Measurements from ENCODE around the gene STK31.
"Not testable (repeated sequence)": the region's sequence is repeated elsewhere in the genome, so short reads cannot be mapped to it uniquely, and the experiment has no call there.

Gene STK31

DNA sequence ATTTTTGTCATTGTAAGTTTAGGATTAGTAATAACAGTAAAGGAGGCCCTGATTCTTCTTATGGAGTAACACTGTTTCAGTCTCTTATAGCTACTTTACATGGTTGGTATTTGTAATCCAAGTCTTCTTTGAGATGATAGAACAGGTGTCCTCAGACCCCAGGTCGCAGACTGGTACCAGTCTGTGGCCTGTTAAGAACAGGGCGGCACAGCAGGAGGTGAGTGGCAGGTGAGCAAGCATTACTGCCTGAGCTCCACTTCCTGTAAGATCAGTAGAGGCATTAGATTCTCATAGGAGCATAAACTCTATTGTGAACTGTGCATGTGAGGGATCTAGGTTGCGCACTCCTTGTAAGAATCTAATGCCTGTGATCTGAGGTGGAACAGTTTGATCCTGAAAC lies 77.3 kb downstream of the STK31 start:
- no peak for DNase-seq (ENCODE audit: extremely low read depth in 1 of 2, low read depth in 1 of 2)

DNA sequence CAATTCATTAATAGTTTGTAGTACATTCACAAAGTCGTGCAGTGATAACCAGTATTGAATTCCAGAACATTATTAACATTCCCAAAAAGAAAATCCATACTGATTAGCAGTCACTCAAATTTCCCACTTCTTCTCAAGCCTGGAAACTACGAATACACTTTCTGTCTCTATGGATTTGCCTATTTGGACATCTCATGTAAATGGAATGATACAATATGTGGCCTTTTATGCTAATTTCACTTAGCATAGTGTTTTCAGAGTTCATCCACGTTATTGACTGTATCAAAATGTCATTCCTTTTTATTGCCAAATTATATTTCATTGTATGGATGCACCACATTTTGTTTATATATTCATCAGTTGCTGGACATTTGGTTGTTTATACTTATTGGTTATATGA lies 78.8 kb downstream of the STK31 start:
- DNase-seq (ENCODE audit: extremely low read depth in 1 of 2, low read depth in 1 of 2) = no peak

DNA sequence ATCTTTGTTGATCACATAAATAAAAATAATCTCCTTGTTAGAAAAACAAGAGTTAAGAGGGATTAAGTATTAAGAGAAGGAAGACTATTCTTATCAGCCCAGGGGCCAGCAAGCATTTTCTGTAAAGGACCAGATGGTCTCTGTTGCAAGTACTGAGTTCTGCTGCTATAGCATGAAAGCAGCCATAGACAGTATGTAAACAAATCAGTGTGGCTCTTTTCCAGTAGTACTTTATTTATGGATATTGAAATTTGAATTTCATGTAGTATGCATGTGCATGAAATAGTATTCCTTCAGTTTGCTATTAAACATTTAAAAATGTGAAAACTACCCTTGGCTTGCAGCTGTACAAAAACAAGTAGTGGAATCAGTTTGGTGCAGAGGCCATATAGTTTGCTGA lies 81.7 kb downstream of the STK31 start:
- DNase-seq (ENCODE audit: extremely low read depth in 1 of 2, low read depth in 1 of 2) = no peak

DNA sequence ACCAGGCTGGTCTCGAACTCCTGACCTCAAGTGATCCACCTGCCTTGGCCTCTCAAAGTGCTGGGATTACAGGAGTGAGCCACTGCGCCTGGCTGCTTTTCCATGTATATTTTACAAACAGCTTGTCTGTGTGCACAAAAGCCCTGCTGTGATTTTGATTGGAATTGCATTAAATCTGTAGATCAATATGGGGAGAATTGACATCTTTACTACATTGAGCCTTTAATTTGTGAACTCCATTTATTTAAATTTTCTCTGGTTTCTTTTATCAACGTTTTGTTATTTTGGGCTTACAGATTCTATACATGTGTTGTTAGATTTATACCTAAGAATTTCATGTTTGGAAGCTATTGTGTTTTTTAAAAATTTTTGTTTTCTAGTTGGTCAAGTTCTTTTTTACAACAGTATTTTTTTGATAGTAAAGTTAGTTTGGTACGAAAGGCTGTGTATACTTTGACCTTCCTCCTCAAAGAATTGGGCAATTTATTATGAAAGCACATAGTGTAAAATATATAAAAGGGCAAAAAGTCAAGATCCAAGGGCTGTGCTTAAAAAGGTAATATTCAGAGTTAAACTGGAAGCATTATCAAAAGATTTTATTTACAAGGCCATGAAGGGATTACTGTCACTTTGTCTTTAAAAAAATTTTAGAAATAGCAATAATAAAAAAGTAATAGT lies 92.8 kb downstream of the STK31 start:
- no peak for DNase-seq (ENCODE audit: extremely low read depth in 1 of 2, low read depth in 1 of 2)

DNA sequence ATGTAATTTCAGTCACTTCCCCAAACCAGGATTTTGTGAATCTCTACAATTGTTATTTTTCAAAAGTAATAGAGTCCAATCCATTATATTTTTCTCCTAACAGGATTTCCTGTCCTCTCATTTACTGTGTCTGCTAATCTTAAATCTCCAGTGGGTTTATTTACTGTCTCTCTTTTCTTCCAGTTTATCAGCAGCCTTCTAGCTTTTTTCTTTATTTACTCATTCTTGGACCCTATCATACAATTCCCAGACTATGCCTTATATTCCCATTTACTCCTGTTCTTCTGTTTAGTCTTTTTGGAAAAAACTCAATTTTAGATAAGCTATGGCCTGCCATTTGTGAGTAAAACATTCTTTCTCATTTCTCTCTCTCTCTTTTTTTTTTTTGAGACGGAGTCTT lies 94.7 kb downstream of the STK31 start:
- no peak for DNase-seq (ENCODE audit: extremely low read depth in 1 of 2, low read depth in 1 of 2)

DNA sequence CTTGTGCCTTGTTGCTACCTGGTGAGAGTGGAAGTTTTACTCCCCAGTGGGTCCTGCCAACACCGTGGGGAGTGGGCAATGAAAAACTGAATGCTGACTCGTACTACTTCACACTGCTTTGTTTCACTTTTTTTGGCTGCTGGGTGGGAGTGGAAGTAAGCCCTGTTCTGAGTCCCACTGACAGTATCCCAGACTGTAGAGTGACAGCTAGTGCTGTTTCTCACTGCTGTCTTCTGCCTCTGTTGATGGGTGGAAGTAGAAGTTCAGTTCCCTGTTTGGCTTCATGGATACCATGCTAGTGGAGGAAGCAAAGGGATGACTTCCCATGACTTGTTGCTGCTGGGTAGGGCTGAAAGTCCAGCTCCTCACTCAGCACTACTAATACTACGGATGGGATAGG lies 98.4 kb downstream of the STK31 start:
- DNase-seq (ENCODE audit: extremely low read depth in 1 of 2, low read depth in 1 of 2) = no peak

DNA sequence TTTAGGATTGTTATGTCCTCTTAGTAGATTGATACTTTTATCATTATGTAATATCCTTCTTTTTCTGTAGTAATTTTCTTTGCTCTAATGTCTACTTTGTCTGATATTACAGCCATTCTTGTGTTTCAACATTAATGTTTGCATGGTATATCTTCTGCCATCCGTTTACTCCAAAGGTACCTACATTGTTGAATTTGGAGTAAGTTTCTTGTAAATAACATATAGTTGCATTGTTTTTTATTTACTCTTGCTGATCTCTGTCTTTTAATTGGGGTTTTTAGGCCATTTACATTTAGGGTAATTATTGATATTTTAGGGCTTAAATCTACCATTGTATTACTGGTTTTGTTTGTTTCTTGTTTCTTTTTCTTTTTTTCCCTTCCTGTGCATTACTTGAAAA lies 100.1 kb downstream of the STK31 start:
- DNase-seq (ENCODE audit: extremely low read depth in 1 of 2, low read depth in 1 of 2) = no peak

DNA sequence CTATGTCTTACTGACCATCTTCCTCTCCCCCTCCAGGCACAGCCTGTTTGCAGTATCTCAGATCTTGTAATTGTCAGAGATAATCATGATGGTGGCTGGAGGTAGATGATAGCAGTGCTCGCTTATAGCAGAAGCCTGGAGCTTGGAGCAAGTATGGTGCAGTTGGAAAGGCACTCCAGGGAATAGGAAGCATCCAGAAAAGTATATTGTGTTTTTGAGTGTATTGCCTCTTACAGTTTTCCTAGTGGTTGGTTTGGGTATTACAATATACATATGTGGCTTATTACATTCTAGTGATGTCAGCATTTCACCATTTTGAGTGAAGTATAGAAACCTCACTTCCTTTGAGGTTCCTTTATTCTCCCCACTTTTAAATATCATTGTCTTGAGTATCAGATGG lies 101.5 kb downstream of the STK31 start:
- DNase-seq (ENCODE audit: extremely low read depth in 1 of 2, low read depth in 1 of 2) = no peak

DNA sequence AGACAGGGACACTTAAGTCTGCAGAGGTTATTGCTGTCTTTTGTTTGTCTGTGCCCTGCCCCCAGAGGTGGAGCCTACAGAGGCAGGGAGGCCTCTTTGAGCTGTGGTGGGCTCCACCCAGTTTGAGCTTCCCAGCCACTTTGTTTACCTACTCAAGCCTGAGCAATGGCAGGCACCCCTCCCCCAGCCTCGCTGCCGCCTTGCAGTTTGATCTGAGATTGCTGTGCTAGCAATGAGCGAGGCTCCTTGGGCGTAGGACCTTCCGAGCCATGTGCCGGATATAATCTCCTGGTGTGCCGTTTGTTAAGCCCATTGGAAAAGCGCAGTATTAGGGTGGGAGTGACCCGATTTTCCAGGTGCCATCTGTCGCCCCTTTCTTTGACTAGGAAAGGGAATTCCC lies 118.1 kb downstream of the STK31 start:
- not testable (repeated sequence) for DNase-seq (ENCODE audit: extremely low read depth in 1 of 2, low read depth in 1 of 2)

DNA sequence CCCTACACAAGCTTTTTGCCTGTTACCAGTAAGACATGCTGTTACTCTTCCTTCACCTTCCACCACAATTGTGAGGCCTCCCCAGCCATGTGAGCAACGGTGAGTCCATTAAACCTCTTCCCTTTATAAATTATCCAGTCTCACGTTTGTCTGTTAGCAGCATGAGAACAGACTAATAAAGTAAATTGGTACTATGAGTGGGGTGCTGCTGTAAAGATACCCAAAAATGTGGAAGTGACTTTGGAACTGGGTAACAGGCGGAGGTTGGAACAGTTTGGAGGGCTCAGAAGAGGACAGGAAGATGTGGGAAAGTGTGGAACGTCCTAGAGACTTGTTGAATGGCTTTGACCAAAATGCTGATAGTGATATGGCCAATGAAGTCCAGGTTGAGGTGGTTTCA lies 122.7 kb downstream of the STK31 start:
- not testable (repeated sequence) for DNase-seq (ENCODE audit: extremely low read depth in 1 of 2, low read depth in 1 of 2)

DNA sequence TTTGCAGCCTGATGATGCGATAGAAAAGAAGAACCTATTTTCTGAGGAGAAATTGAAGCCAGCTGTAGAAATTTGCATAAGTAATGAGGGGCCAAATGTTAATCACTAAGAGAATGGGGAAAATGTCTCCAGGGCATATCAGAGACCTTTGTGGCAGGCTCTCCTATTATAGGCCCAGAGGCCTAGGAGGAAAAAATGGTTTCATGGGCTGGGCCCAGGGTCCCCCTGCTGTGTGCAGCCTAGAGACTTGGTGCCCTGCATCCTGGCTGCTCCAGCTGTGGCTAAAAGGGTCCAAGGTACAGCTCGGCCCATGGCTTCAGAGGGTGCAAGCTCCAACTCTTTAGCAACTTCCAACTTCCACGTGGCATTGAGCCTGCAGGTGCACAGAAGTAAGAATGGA lies 123.4 kb downstream of the STK31 start:
- no peak for DNase-seq (ENCODE audit: extremely low read depth in 1 of 2, low read depth in 1 of 2)

DNA sequence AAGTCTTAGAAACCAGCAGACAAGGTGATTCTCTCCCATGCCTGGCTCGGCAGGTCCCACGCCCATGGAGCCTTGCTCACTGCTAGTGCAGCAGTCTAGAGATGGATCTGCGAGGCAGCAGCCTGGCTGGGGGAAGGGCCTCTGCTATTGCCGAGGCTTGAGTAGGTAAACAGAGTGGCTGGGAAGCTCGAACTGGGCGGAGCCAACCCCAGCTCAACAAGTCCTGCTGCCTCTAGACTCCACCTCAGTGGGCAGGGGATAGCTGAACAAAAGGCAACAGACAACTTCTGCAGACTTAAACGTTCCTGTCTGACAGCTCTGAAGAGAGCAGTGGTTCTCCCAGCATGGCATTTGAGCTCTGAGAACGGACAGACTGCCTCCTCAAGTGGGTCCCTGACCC lies 134.8 kb downstream of the STK31 start:
- DNase-seq (ENCODE audit: extremely low read depth in 1 of 2, low read depth in 1 of 2) = not testable (repeated sequence)

DNA sequence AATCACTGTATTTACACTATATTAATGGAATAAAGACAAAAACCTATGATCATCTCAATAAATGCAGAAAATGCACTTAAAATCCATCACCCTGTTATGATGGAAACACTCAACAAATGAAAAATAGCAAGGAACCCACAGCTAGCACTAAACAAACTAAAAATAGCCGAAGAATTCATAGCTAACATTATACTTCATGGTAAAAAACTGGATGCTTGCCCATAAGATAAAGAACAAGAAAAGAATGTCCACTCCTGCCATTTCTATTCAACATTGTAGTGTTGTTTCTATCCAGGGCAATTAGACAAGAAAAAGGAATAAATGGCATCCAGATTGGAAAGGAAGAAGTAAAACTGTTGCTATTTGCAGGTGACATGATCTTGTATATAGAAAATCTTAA lies 142.1 kb downstream of the STK31 start:
- no peak for DNase-seq (ENCODE audit: extremely low read depth in 1 of 2, low read depth in 1 of 2)

DNA sequence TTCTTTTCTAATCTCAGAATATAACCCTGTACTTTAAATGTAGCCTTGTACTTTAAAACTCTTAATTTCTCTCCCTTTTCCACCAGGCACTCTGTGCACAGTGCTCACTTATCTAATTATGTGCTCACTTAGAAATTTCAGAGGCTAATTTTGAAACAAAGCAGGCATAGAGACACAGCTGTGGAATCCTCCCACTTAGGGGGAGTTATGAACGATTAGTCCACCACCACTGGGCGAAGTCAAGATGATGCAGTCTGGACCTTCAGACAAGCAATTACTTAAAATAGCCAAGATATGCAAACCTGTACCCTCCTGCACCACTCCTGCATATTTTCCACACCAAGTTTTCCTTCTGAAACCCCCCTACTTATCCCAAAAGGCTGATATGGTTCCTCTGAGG lies 143.0 kb downstream of the STK31 start:
- DNase-seq (ENCODE audit: extremely low read depth in 1 of 2, low read depth in 1 of 2) = no peak

DNA sequence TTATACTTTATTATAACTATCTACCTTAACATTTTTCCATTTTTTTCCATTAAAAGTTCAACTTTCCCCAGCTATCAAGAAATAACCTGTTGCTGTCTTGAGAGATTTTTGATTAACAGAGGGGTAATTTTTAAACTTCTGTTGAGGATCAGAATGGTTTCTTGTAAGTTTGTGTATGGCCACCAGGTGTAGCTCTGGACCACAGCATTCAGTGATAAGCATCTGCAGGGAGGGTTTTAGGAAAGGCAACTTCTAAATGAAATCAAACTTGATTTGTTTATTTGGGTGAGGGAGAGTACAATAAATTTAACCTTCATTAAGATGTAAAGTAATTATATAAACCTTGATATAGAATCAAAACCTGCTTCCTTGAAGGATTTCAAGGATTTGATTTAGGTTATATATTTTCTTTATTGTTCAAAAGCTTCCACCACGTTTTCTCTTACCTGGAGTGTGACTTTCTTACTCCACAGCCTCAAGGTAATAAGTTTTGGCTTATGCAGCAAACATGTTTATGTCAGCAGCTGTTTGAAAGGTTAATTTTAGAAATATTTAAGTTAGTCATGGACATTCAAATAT lies 153.3 kb downstream of the STK31 start:
- DNase-seq (ENCODE audit: extremely low read depth in 1 of 2, low read depth in 1 of 2) = peak in 1 of 2 donors; percentile 1

DNA sequence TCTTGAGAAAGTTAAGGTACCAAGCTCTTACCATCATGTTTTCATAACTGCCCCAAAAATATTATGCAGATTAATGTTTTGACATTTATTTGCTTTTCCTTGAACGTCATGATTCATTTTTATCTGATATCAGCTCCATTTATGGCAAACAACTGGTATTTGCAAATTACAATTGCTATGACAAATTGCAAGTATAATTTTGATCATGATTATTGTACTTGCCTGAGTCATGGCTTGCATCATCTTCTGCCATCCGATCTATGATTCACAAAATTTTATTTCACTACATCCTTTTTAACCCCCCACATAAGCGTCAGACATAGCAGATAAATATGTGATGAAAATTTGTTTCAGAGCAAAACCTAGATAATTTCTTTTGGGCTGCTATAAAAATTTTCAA lies 155.0 kb downstream of the STK31 start:
- no peak for DNase-seq (ENCODE audit: extremely low read depth in 1 of 2, low read depth in 1 of 2)

DNA sequence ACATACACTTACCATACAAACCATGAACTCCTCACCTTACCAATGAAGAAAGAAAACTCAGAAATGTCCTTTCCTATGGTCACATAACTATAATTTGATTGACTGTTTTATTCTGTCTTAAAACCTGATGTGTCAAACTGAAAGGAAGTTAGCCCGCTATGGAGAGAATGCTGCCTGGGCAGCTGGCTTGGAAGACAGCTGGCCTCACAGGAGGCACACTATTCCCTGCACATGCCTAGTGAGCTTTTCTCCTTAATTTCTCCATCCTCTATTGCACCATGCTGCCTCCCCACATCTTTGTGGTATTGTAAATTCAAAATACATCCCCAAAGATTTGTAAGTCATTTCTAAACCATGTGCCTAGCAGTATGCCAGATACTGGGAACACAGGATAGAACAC lies 163.3 kb downstream of the STK31 start:
- DNase-seq (ENCODE audit: extremely low read depth in 1 of 2, low read depth in 1 of 2) = no peak

DNA sequence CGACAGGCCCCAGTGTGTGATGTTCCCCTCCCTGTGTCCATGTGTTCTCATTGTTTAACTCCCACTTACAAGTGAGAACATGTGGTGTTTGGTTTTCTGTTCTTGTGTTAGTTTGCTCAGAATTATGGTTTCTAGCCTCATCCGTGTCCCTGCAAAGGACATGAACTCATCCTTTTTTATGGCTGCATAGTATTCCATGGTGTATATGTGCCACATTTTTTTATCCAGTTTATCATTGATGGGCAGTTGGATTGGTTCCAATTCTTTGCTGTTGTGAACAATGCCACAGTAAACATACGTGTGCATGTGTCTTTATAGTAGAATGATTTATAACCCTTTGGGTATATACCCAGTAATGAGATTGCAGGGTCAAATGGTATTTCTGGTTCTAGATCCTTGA lies 166.5 kb downstream of the STK31 start:
- not testable (repeated sequence) for DNase-seq (ENCODE audit: extremely low read depth in 1 of 2, low read depth in 1 of 2)
